A673 (cell line): ENCODE results near the gene CMIP. TPM values are rescaled to one million over a fixed set of nuclear protein-coding genes. Genes with fewer than 3 reads are reported as not detected.

ENCODE experiments used
- BruUV-seq: library from RNA; stranded (reverse); fragments of 400-500 nt; replicated peaks from 2 replicates; lab custom pipeline; 2021; lab: Mats Ljungman, UMichigan
- CTCF ChIA-PET: fragments of 300-600 bp; sonication (Branson Sonifier 250); formaldehyde crosslinking; loops from one replicate; lab custom pipeline; 2022; ENCODE audit warnings: antibody characterized with exemption; lab: Charles Lee
- POLR2A ChIA-PET: fragments of 300-600 bp; sonication (Branson Sonifier 250); formaldehyde crosslinking; loops from one replicate; lab custom pipeline; 2022; ENCODE audit warnings: antibody characterized with exemption; ENCODE audit not compliant: low non-redundant PET; lab: Charles Lee
- DNase-seq: peaks from one replicate; pipeline ENCODE4 v3.0.0-alpha.2; 2015; ENCODE audit warnings: low spot score
- H3K27ac ChIP-seq: fragments of 200-600 bp; sonication (generic); 2 replicates; pipeline ENCODE4 v1.5.1; 2016; ENCODE audit warnings: mixed run types, low read depth, mild to moderate bottlenecking, mixed read lengths, antibody characterized with exemption, low read length; ENCODE audit not compliant: poor library complexity, severe bottlenecking
- H3K27me3 ChIP-seq: fragments of 200-600 bp; sonication (generic); replicated peaks from 2 replicates; pipeline ENCODE4 v1.6.1; 2017; ENCODE audit warnings: mixed run types, low read depth, mild to moderate bottlenecking, mixed read lengths, antibody characterized with exemption, low read length; ENCODE audit not compliant: insufficient read depth, poor library complexity
- H3K36me3 ChIP-seq: fragments of 200-600 bp; sonication (generic); 2 replicates; pipeline ENCODE4 v1.6.1; 2016; ENCODE audit warnings: mixed run types, mild to moderate bottlenecking, mixed read lengths, antibody characterized with exemption, low read length; ENCODE audit not compliant: insufficient read depth, poor library complexity, severe bottlenecking
- H3K4me1 ChIP-seq: fragments of 200-600 bp; sonication (generic); 2 replicates; pipeline ENCODE4 v1.6.1; 2017; ENCODE audit warnings: mixed run types, mild to moderate bottlenecking, mixed read lengths, antibody characterized with exemption, low read length; ENCODE audit not compliant: insufficient read depth, poor library complexity, severe bottlenecking
- H3K4me3 ChIP-seq: fragments of 200-600 bp; sonication (generic); 2 replicates; pipeline ENCODE4 v1.5.1; 2016; ENCODE audit warnings: low read depth, mixed run types, mild to moderate bottlenecking, mixed read lengths, low read length; ENCODE audit not compliant: poor library complexity, severe bottlenecking
- H3K9me3 ChIP-seq: fragments of 200-600 bp; sonication (generic); 2 replicates; pipeline ENCODE4 v1.6.1; 2016; ENCODE audit warnings: mixed run types, low read depth, mild to moderate bottlenecking, mixed read lengths, antibody characterized with exemption, low read length; ENCODE audit not compliant: poor library complexity, severe bottlenecking
- CTCF ChIP-seq: fragments of 300-800, 200-600 bp; sonication (generic); conservative IDR thresholded peaks from 2 replicates; pipeline ENCODE4 v1.5.1; 2017; ENCODE audit warnings: low read depth, mild to moderate bottlenecking, antibody characterized with exemption, low read length, moderate library complexity, mixed read lengths
- EZH2 ChIP-seq: fragments of 200-600 bp; sonication (generic); IDR thresholded peaks from 2 replicates; pipeline ENCODE4 v1.6.1; 2017; ENCODE audit warnings: borderline replicate concordance, low read depth, mild to moderate bottlenecking, mixed read lengths, antibody characterized with exemption, low read length; ENCODE audit not compliant: poor library complexity, severe bottlenecking
- intact Hi-C: fragments of 100-400 bp; cut with micrococcal nuclease; formaldehyde crosslinking; loops from one replicate; pipeline ENCODE4 v1.10.0; 2022; ENCODE audit not compliant: unreplicated experiment
- total RNA-seq: library from RNA; stranded (reverse); gene quantifications from 2 replicates; pipeline ENCODE4 v1.2.3, GENCODE V29; 2021

The CMIP gene
- total RNA-seq, 1 experiment from 2014 or later: 25.5 TPM

- Histone ChIP-seq H3K4me1 (peaks cover 6% of the 10 kb centered on the region), H3K36me3 (no peaks in the 10 kb centered on the region), H3K27ac (no peak overlapping the region), H3K4me3 (no peak overlapping the region), H3K9me3 (no peaks in the 10 kb centered on the region), H3K27me3 (peaks cover 25% of the 10 kb centered on the region)
- CTCF ChIA-PET: no interaction called here
- POLR2A ChIA-PET: no interaction called here
- TF ChIP-seq EZH2 (no peak), CTCF (no peak)
- BruUV-seq: no TSS peak
- no peak for DNase-seq
- intact Hi-C loops: no loop called here
Observed at GRCh38 chr16:81442220-81442915, 2.2 kb upstream of the CMIP start.

GRCh38 chr16:81442916-81443687 lies 1.5 kb upstream of the CMIP start:
- BruUV-seq: no TSS peak
- no peak overlapping the region for H3K27ac ChIP-seq
- H3K9me3 ChIP-seq: no peaks in the 10 kb centered on the region
- ChIA-PET CTCF (no interaction called here), POLR2A (no interaction called here)
- no peak for DNase-seq
- peaks cover 25% of the 10 kb centered on the region for H3K27me3 ChIP-seq
- peaks cover 6% of the 10 kb centered on the region for H3K4me1 ChIP-seq
- no peak overlapping the region for H3K4me3 ChIP-seq
- intact Hi-C loops: no loop called here
- H3K36me3 ChIP-seq: no peaks in the 10 kb centered on the region
- no peak for TF ChIP-seq EZH2
- no peak for TF ChIP-seq CTCF

GRCh38 chr16:81443688-81444447 lies 740 bp upstream of the CMIP start:
- peaks cover 6% of the 10 kb centered on the region for H3K4me1 ChIP-seq
- intact Hi-C loops: no loop called here
- ChIA-PET POLR2A (no interaction called here), CTCF (no interaction called here)
- peak overlapping the region; percentile 68 for H3K27ac ChIP-seq
- no peaks in the 10 kb centered on the region for H3K36me3 ChIP-seq
- H3K27me3 ChIP-seq: peaks cover 25% of the 10 kb centered on the region
- no peak for DNase-seq
- H3K4me3 ChIP-seq: peak overlapping the region; percentile 53
- no TSS peak for BruUV-seq
- no peaks in the 10 kb centered on the region for H3K9me3 ChIP-seq
- TF ChIP-seq CTCF (no peak), EZH2 (no peak)
